ENCODE measurements around the gene SMIM36. TPM values are rescaled to one million over a fixed set of nuclear protein-coding genes. Genes with fewer than 3 reads are reported as not detected.
A peak's percentile ranks its signal among the peaks of the same experiment; 100 is the strongest.

SMIM36 gene
- total and polyA plus RNA-seq, 2 experiments from 2014 or later, result not detected

DNA sequence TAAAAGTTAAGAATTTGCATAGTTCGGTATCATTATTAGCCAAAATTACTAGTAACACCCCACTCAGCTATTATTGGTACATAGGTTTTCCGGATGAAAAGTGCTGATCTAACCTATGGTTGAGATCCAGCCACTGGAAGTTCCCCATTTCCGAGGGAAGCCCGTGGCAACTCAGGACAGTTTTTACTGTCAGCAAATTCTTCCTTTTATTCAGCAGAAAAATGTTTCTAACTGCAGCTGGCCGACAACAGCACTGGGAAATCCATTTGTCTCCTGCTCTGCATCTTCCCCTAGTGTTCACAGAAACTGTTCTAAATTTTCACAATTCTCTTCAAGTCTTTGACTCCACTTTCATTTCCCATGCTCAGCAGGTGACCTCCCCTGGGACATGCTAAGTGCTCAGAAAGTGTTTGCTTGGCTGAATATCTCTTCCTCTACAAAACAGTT lies 74.1 kb downstream of the SMIM36 start:
- DNase-seq (ENCODE audit: low spot score) (no peak), ATAC-seq (no peak)
- no peaks in the 10 kb centered on the region for H3K36me3 Mint-ChIP-seq (ENCODE audit: low read depth)
- Histone ChIP-seq H4K20me1 (replicated peaks; ENCODE audit: insufficient read depth) (no peaks in the 10 kb centered on the region), H3K4me3 (no peak overlapping the region), H3K36me3 (ENCODE audit: insufficient read depth) (no peaks in the 10 kb centered on the region), H3K4me2 (no peak overlapping the region), H3F3A (replicated peaks; ENCODE audit: low read depth) (no peaks in the 10 kb centered on the region), H3K27ac (ENCODE audit: low read depth) (0 out of 2 replicates have a peak overlapping the region, but pooled peaks have one; percentile 16), H2AFZ (no peak overlapping the region), H3K4me1 (ENCODE audit: insufficient read depth) (peaks cover 4% of the 10 kb centered on the region; the same call in 1 of the 2 replicates), H3K9me2 (ENCODE audit: insufficient read depth) (no peaks in the 10 kb centered on the region), H3K79me2 (replicated peaks; ENCODE audit: insufficient read depth) (no peaks in the 10 kb centered on the region), H3K27me3 (ENCODE audit: insufficient read depth) (no peaks in the 10 kb centered on the region)
- H3K27ac Mint-ChIP-seq, result no peak overlapping the region
- H3K27me3 Mint-ChIP-seq (ENCODE audit: insufficient read depth, low read depth, poor library complexity), result no peaks in the 10 kb centered on the region
- no peak overlapping the region for H3K4me3 Mint-ChIP-seq
- peaks cover 19% of the 10 kb centered on the region for H3K4me1 Mint-ChIP-seq
- TF ChIP-seq EZH2phosphoT487 (IDR thresholded peaks at IDR 0.05; ENCODE audit: unreplicated experiment), result no peak
- TF ChIP-seq, protein P1, sequence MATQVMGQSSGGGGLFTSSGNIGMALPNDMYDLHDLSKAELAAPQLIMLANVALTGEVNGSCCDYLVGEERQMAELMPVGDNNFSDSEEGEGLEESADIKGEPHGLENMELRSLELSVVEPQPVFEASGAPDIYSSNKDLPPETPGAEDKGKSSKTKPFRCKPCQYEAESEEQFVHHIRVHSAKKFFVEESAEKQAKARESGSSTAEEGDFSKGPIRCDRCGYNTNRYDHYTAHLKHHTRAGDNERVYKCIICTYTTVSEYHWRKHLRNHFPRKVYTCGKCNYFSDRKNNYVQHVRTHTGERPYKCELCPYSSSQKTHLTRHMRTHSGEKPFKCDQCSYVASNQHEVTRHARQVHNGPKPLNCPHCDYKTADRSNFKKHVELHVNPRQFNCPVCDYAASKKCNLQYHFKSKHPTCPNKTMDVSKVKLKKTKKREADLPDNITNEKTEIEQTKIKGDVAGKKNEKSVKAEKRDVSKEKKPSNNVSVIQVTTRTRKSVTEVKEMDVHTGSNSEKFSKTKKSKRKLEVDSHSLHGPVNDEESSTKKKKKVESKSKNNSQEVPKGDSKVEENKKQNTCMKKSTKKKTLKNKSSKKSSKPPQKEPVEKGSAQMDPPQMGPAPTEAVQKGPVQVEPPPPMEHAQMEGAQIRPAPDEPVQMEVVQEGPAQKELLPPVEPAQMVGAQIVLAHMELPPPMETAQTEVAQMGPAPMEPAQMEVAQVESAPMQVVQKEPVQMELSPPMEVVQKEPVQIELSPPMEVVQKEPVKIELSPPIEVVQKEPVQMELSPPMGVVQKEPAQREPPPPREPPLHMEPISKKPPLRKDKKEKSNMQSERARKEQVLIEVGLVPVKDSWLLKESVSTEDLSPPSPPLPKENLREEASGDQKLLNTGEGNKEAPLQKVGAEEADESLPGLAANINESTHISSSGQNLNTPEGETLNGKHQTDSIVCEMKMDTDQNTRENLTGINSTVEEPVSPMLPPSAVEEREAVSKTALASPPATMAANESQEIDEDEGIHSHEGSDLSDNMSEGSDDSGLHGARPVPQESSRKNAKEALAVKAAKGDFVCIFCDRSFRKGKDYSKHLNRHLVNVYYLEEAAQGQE (IDR thresholded peaks at IDR 0.05; ENCODE audit: unreplicated experiment), result no peak
- TF ChIP-seq, protein P2, sequence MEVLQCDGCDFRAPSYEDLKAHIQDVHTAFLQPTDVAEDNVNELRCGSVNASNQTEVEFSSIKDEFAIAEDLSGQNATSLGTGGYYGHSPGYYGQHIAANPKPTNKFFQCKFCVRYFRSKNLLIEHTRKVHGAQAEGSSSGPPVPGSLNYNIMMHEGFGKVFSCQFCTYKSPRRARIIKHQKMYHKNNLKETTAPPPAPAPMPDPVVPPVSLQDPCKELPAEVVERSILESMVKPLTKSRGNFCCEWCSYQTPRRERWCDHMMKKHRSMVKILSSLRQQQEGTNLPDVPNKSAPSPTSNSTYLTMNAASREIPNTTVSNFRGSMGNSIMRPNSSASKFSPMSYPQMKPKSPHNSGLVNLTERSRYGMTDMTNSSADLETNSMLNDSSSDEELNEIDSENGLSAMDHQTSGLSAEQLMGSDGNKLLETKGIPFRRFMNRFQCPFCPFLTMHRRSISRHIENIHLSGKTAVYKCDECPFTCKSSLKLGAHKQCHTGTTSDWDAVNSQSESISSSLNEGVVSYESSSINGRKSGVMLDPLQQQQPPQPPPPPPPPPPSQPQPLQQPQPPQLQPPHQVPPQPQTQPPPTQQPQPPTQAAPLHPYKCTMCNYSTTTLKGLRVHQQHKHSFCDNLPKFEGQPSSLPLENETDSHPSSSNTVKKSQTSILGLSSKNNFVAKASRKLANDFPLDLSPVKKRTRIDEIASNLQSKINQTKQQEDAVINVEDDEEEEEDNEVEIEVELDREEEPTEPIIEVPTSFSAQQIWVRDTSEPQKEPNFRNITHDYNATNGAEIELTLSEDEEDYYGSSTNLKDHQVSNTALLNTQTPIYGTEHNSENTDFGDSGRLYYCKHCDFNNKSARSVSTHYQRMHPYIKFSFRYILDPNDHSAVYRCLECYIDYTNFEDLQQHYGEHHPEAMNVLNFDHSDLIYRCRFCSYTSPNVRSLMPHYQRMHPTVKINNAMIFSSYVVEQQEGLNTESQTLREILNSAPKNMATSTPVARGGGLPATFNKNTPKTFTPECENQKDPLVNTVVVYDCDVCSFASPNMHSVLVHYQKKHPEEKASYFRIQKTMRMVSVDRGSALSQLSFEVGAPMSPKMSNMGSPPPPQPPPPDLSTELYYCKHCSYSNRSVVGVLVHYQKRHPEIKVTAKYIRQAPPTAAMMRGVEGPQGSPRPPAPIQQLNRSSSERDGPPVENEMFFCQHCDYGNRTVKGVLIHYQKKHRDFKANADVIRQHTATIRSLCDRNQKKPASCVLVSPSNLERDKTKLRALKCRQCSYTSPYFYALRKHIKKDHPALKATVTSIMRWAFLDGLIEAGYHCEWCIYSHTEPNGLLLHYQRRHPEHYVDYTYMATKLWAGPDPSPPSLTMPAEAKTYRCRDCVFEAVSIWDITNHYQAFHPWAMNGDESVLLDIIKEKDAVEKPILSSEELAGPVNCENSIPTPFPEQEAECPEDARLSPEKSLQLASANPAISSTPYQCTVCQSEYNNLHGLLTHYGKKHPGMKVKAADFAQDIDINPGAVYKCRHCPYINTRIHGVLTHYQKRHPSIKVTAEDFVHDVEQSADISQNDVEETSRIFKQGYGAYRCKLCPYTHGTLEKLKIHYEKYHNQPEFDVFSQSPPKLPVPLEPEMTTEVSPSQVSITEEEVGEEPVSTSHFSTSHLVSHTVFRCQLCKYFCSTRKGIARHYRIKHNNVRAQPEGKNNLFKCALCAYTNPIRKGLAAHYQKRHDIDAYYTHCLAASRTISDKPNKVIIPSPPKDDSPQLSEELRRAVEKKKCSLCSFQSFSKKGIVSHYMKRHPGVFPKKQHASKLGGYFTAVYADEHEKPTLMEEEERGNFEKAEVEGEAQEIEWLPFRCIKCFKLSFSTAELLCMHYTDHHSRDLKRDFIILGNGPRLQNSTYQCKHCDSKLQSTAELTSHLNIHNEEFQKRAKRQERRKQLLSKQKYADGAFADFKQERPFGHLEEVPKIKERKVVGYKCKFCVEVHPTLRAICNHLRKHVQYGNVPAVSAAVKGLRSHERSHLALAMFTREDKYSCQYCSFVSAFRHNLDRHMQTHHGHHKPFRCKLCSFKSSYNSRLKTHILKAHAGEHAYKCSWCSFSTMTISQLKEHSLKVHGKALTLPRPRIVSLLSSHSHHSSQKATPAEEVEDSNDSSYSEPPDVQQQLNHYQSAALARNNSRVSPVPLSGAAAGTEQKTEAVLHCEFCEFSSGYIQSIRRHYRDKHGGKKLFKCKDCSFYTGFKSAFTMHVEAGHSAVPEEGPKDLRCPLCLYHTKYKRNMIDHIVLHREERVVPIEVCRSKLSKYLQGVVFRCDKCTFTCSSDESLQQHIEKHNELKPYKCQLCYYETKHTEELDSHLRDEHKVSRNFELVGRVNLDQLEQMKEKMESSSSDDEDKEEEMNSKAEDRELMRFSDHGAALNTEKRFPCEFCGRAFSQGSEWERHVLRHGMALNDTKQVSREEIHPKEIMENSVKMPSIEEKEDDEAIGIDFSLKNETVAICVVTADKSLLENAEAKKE (CRISPR knock-in tag; IDR thresholded peaks at IDR 0.05), result no peak
- H3K9me3 Mint-ChIP-seq, result peaks cover 7% of the 10 kb centered on the region; the same call in 2 of the 3 replicates
